GM21381 (cell line): ENCODE results near the gene SOX5.
"Not testable (repeated sequence)": the region's sequence is repeated elsewhere in the genome, so short reads cannot be mapped to it uniquely, and the experiment has no call there.

Source experiments
- ATAC-seq: cut with Tn5 transposase; IDR thresholded peaks from one replicate; pipeline ENCODE4 v1.9.1; 2021; ENCODE audit warnings: mild to moderate bottlenecking, moderate library complexity; ENCODE audit not compliant: unreplicated experiment

SOX5 gene

DNA sequence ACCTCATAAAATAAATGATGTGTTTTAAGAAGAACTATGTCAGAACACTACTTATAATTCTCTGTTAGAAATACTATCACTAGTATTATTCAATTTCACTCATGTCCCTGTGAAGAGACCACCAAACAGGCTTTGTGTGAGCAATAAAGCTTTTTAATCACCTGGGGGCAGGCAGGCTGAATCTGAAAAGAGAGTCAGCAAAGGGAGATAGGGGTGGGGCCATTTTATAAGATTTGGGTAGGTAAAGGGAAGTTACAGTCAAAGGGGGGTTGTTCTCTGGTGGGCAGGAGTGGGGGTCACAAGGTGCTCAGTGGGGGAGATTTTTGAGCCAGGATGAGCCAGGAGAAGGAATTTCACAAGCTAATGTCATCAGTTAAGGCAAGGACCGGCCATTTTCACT is 443.7 kb downstream of the SOX5 start:
- ATAC-seq, result not testable (repeated sequence)

DNA sequence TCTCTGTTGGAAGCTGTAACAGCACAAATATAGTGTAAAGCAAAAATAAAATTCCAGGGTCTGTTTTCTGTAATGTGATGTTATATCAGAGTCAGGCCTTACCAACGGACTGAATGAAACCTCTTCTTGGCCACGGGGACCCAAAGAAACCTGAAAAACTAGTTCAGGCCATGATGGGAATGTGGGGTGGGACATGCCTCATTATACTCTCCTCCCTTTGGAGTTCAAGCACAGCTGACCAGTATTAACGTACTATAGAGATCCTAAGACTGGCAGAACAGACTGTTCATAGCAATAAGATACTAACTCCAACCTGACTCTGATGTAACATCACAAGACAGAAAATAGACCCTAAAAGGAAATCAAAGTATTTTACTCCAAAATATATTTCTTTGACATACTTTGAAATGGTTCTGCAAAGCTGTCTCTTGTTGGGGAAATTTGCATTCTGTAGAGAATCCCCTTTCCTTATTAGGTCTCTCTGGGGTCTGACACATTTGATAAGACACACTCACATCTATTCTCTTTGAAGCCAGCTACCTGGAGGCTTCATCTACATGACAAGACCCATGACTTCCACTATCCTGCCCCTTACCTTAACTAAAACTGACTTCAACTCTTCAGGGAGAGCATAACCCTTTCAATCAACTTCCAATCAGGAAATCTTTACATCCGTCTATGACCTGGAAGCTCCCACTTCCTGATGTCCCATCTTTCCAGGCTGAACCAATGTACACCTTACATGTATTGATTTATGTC is 444.6 kb downstream of the SOX5 start:
- ATAC-seq, result no peak

DNA sequence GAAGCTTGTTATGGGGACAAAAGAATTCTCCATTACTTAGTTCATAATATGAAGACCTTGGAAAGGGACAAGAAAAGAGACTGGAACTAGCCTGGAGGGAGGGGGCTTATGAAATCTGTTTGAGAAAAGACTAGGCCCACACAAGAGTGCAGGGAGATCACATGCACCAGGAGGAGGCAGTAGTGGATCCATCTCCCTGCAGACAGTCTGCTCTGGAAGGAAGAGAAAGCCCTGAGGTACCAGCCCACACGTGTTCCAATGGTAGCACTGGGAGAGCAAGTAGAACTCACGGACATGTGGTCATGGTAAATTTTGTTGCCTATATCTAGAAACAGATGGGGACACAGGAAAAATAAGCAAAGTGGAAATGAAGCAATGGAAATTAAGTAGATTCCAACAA is 445.4 kb downstream of the SOX5 start:
- no peak for ATAC-seq

GRCh38 chr12:23503544-23503943 is 445.9 kb downstream of the SOX5 start:
- no peak for ATAC-seq

DNA sequence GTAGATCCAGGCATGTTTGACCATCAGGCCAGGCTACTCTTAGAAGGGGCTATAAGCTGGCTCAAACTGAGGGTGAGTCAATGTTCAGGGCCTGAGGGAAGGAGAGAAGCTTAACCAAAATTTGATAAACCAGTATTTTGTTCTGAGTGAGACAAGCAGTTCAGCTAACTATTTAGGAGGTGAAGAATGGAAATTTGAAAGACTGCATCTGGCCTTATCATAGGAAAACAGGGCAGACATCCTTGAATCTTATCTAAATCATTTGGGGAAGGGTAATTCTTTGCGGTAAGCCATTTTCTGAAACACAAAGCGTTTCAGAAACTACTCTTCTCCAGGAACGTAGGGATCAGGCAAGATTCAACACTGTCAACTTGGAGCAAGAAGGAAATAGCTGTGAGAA is 447.2 kb downstream of the SOX5 start:
- ATAC-seq, result no peak

DNA sequence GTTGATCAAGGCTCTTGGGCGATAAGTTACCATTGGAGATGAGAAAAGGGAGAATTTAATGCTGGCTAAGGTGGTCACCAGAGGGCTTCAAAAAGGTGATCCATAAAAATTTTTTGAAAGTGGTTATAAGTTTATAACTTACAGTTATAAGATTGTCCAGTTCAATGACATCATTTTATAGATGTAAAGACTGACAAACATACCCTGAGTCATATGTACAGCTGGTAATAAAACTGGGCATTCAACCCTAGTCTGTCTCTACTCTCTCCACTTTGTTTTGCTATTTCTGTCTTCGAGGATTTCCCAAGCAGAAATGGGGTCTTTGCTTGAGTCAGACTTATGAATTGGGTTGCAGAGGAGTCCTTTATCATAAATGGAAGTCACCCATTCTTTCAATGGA is 454.0 kb downstream of the SOX5 start:
- ATAC-seq, result no peak

GRCh38 chr12:23493672-23494071 is 455.8 kb downstream of the SOX5 start:
- no peak for ATAC-seq

GRCh38 chr12:23491029-23491428 is 458.4 kb downstream of the SOX5 start:
- ATAC-seq, result not testable (repeated sequence)

DNA sequence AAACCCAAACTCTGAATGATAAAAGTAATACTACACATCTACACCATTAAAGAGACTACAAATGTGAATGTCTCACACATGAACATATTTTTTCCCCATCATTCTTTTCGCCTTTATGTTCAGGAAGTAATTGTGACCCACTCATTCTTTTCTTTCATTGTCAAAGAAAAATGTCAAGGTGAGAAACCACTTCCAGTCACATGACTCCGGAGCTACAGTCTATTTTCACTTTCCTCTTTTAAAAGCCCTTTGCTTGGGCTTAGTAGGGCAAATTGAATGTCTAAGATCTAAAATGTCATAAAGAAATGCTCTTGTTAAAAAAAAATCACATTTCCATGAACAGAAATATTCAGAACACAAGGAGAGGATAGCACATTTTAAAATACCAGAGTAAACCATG is 461.3 kb downstream of the SOX5 start:
- no peak for ATAC-seq

- no peak for ATAC-seq
These were observed 465.2 kb downstream of the SOX5 start for GRCh38 chr12:23484238-23484637.

DNA sequence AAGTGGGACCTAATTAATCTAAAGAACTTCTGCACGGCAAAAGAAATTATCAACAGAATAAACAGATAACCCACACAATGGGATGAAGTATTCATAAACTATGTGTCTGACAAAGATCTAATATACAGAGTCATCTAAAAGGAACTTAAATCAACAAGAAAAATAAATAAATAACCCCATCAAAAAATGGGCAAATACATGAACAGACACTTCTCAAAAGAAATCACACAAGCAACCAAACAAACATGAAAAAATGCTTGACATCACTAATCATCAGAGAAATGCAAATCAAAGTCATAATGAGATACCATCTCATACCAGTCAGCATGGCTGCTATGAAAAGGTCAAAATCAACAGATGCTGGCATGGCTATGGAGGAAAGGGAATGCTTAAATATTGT is 466.9 kb downstream of the SOX5 start:
- ATAC-seq, result no peak
